Measurements from ENCODE around the gene PNPT1. TPM values are rescaled to one million over a fixed set of nuclear protein-coding genes. Genes with fewer than 3 reads are reported as not detected.
A peak's percentile ranks its signal among the peaks of the same experiment; 100 is the strongest.

The PNPT1 gene
- total and polyA plus RNA-seq, 2 donors (not counting 3 experiments of a cell fraction or from before 2014, with no cell fraction given), result 6.6 to 32.4 TPM

GRCh38 chr2:55618025-55618274 lies 75.7 kb downstream of the PNPT1 start:
- ChIA-PET CTCF (interaction anchor here (1.0 to 1.7 kb wide), 4 partner anchors 10 to 513 kb away, joined by 3 to 4 read pairs (median 3); partner anchors contain the start of gene MTIF2), POLR2A (interaction anchor here (0.5 to 0.6 kb wide), 2 partner anchors 20 to 270 kb away, joined by 4 to 6 read pairs; no protein-coding TSS in a partner anchor)
- no peaks in the 10 kb centered on the region for H3K9me3 ChIP-seq (replicated peaks; ENCODE audit: control insufficient read depth, insufficient read depth, low read length)
- no peak for FAIRE-seq
- DNase-seq (ENCODE audit: low read depth, low spot score), result no peak
- H4K20me1 ChIP-seq (replicated peaks; ENCODE audit: control insufficient read depth, extremely low read depth, insufficient read depth, low read length), result no peaks in the 10 kb centered on the region
- H3K36me3 ChIP-seq (ENCODE audit: control insufficient read depth in 2 of 2, extremely low read depth in 1 of 2, insufficient read depth in 2 of 2, low read length in 2 of 2), result no peaks in the 10 kb centered on the region
- peak overlapping the region; percentile 44 for H2AFZ ChIP-seq (ENCODE audit: low read depth, low read length)
- peak overlapping the region; percentile 97 for H3K9ac ChIP-seq (replicated peaks; ENCODE audit: extremely low read depth, insufficient read depth, low read length)
- H3K27me3 ChIP-seq (ENCODE audit: control insufficient read depth in 2 of 2, insufficient read depth in 2 of 2, low read length in 2 of 2), result no peaks in the 10 kb centered on the region
- BruUV-seq (replicated peaks), result no TSS peak
- intact Hi-C loops (cut with micrococcal nuclease), result no loop called here
- peaks cover 69% of the 10 kb centered on the region for H3K79me2 ChIP-seq (ENCODE audit: control insufficient read depth, insufficient read depth, low read length)
- peaks cover 24% of the 10 kb centered on the region for H3K4me1 ChIP-seq (ENCODE audit: control insufficient read depth, extremely low read depth, insufficient read depth, low read length)
- peak overlapping the region; percentile 74 for H3K4me2 ChIP-seq (ENCODE audit: insufficient read depth, low read length)
- peak overlapping the region; percentile 87 for H3K27ac ChIP-seq (ENCODE audit: insufficient read depth, low read depth, low read length)
- H3K4me3 ChIP-seq (replicated peaks in 1 of 3; ENCODE audit: insufficient read depth in 1 of 3, low read depth in 1 of 3, low read length in 3 of 3), result peak overlapping the region; percentile 58 to 97 (median 96)
- H3K9me1 ChIP-seq (replicated peaks; ENCODE audit: control insufficient read depth, extremely low read depth, insufficient read depth, low read length), result no peaks in the 10 kb centered on the region
- dilution Hi-C loops (cut with MboI; ENCODE audit: extremely low pct_ligation_motif_present, low sequenced_read_pairs), result no loop called here
- no peak for TF ChIP-seq FOS (IDR thresholded peaks at IDR 0.05; ENCODE audit: borderline replicate concordance, insufficient read depth, low read length)
- TF ChIP-seq CTCF (IDR thresholded peaks at IDR 0.05; ENCODE audit: extremely low read depth in 1 of 2, insufficient read depth in 1 of 2, low read depth in 1 of 2, low read length in 2 of 2), result no peak
- no peak for TF ChIP-seq MYC (IDR thresholded peaks at IDR 0.05; ENCODE audit: low read depth, low read length)
- TF ChIP-seq GATA2 (IDR thresholded peaks at IDR 0.05; ENCODE audit: insufficient read depth, insufficient read length, low read depth, low read length), result no peak
- TF ChIP-seq POLR2AphosphoS5 (IDR thresholded peaks at IDR 0.05; ENCODE audit: insufficient read depth, low read depth, low read length), result no peak
- TF ChIP-seq POLR2A (IDR thresholded peaks at IDR 0.05; ENCODE audit: low read depth, low read length), result no peak
- no peak for TF ChIP-seq EZH2 (IDR thresholded peaks at IDR 0.05; ENCODE audit: borderline replicate concordance, low read depth, low read length, severe bottlenecking)
- no peak for TF ChIP-seq JUN (IDR thresholded peaks at IDR 0.05; ENCODE audit: borderline replicate concordance, insufficient read depth, insufficient read length, low read depth)
- no peak for TF ChIP-seq MAX (IDR thresholded peaks at IDR 0.05; ENCODE audit: insufficient read depth, insufficient read length)
